SK-N-SH (cell line): ENCODE results near the gene CRYBG2. TPM values are rescaled to one million over a fixed set of nuclear protein-coding genes. Genes with fewer than 3 reads are reported as not detected.
"Not testable (repeated sequence)": the region's sequence is repeated elsewhere in the genome, so short reads cannot be mapped to it uniquely, and the experiment has no call there.

ENCODE experiments used
- CTCF ChIA-PET: fragments of 300-600, 350-600 bp; formaldehyde crosslinking; extraction: SDS; loops from one replicate; lab custom pipeline; 2021; lab: Yijun Ruan, JAX
- POLR2A ChIA-PET: fragments of 350-600 bp; sonication (Branson Sonifier 250); formaldehyde crosslinking; extraction: SDS; loops from one replicate; lab custom pipeline; 2020; ENCODE audit warnings: antibody characterized with exemption, inconsistent platforms; lab: Yijun Ruan, JAX
- DNase-seq: peaks from one replicate; pipeline ENCODE4 v3.0.0; 2012
- H2AFZ ChIP-seq: fragments of 200-600 bp; sonication (generic); 2 replicates; pipeline ENCODE4 v1.8.1; 2016; ENCODE audit warnings: antibody characterized with exemption, mild to moderate bottlenecking, low read depth
- H3F3A ChIP-seq: fragments of 200-600 bp; sonication (generic); replicated peaks from 2 replicates; pipeline ENCODE3; 2016; ENCODE audit warnings: antibody characterized with exemption, mild to moderate bottlenecking; ENCODE audit not compliant: insufficient read depth
- H3K27ac ChIP-seq, 2 experiments: fragments of 200-500 bp in 1 of 2; fragments of 200-600 bp in 1 of 2; sonication (Bioruptor generic) in 1 of 2; sonication (generic), shearing (Covaris generic) in 1 of 2; 2 replicates each; pipeline versions ENCODE4 v1.5.1 to v1.6.1; 2014 to 2016; ENCODE audit warnings: low read depth in 2 of 2, inconsistent platforms in 1 of 2, low read length in 1 of 2, mild to moderate bottlenecking in 1 of 2, mixed read lengths in 1 of 2
- H3K27me3 ChIP-seq: fragments of 200-600 bp; sonication (generic), shearing (Covaris generic); 2 replicates; pipeline ENCODE4 v1.6.1; 2016; ENCODE audit warnings: mixed run types; ENCODE audit not compliant: insufficient read depth
- H3K36me3 ChIP-seq, 2 experiments: fragments of 200-500 bp in 1 of 2; fragments of 200-600 bp in 1 of 2; sonication (Bioruptor generic) in 1 of 2; sonication (generic) in 1 of 2; replicated peaks in 1 of 2; 2 replicates each; pipeline versions ENCODE3 to v1.5.1; 2014 to 2016; ENCODE audit warnings: low read length in 1 of 2, mild to moderate bottlenecking in 1 of 2; ENCODE audit not compliant: insufficient read depth in 2 of 2, control insufficient read depth in 1 of 2
- H3K4me1 ChIP-seq, 2 experiments: fragments of 200-500 bp in 1 of 2; fragments of 200-600 bp in 1 of 2; sonication (Bioruptor generic) in 1 of 2; sonication (generic), shearing (Covaris generic) in 1 of 2; 2 replicates each; pipeline versions ENCODE4 v1.5.1 to v1.6.1; 2014 to 2016; ENCODE audit warnings: low read depth in 1 of 2, low read length in 1 of 2, mixed run types in 1 of 2; ENCODE audit not compliant: insufficient read depth in 2 of 2, control insufficient read depth in 1 of 2
- H3K4me2 ChIP-seq: fragments of 200-600 bp; sonication (generic), shearing (Covaris generic); 2 replicates; pipeline ENCODE4 v1.6.1; 2017; ENCODE audit warnings: mixed run types
- H3K4me3 ChIP-seq, 2 experiments: fragments of 200-500 bp in 1 of 2; fragments of 200-600 bp in 1 of 2; sonication (Bioruptor generic) in 1 of 2; sonication (generic), shearing (Covaris generic) in 1 of 2; 2 replicates each; pipeline versions ENCODE4 v1.5.1 to v1.8.1; 2014 to 2016; ENCODE audit warnings: low read depth in 2 of 2, inconsistent platforms in 1 of 2, low read length in 1 of 2, mild to moderate bottlenecking in 1 of 2, mixed read lengths in 1 of 2, moderate library complexity in 1 of 2
- H3K79me2 ChIP-seq: fragments of 200-600 bp; sonication (generic); 2 replicates; pipeline ENCODE4 v1.8.1; 2017; ENCODE audit warnings: mild to moderate bottlenecking; ENCODE audit not compliant: insufficient read depth
- H3K9ac ChIP-seq: fragments of 200-600 bp; sonication (generic); 2 replicates; pipeline ENCODE4 v1.6.1; 2017; ENCODE audit warnings: mixed run types
- H3K9me2 ChIP-seq: fragments of 200-600 bp; sonication (generic); 2 replicates; pipeline ENCODE4 v1.6.1; 2017; ENCODE audit warnings: mixed run types
- H3K9me3 ChIP-seq: fragments of 200-600 bp; sonication (generic); 2 replicates; pipeline ENCODE4 v1.6.1; 2017; ENCODE audit warnings: mixed run types, mild to moderate bottlenecking, moderate library complexity
- H4K20me1 ChIP-seq: fragments of 200-600 bp; sonication (generic); 2 replicates; pipeline ENCODE4 v1.6.1; 2017; ENCODE audit warnings: mild to moderate bottlenecking, mixed run types; ENCODE audit not compliant: insufficient read depth
- CTCF ChIP-seq: fragments of 200-600 bp; sonication (generic); IDR thresholded peaks from 2 replicates; pipeline ENCODE4 v1.6.1; 2017; ENCODE audit warnings: antibody characterized with exemption, mild to moderate bottlenecking, moderate library complexity
- EZH2phosphoT487 ChIP-seq: fragments of 200-600 bp; sonication (generic); IDR thresholded peaks from 2 replicates; pipeline ENCODE4 v1.6.1; 2017; ENCODE audit warnings: low read depth, mixed run types, mild to moderate bottlenecking, antibody characterized with exemption, moderate library complexity, borderline replicate concordance
- GATA2 ChIP-seq: sonication (generic); formaldehyde crosslinking; IDR thresholded peaks from 2 replicates; pipeline ENCODE4 v1.5.0; 2020; ENCODE audit warnings: mild to moderate bottlenecking, missing genetic modification reagents
- IRF3 ChIP-seq: fragments of 150-350 bp; IDR thresholded peaks from 2 replicates; pipeline ENCODE4 v1.6.1; 2016; ENCODE audit warnings: mild to moderate bottlenecking, low read depth, low read length
- MEF2A ChIP-seq: IDR thresholded peaks from 2 replicates; pipeline ENCODE4 v1.4.0; 2012; ENCODE audit warnings: low read depth, borderline replicate concordance
- NFIC ChIP-seq: IDR thresholded peaks from 2 replicates; pipeline ENCODE4 v1.4.0; 2012; ENCODE audit warnings: borderline replicate concordance
- NRF1 ChIP-seq: IDR thresholded peaks from 2 replicates; pipeline ENCODE4 v1.6.1; 2012; ENCODE audit warnings: low read depth, mild to moderate bottlenecking, low read length
- POLR2AphosphoS5 ChIP-seq: IDR thresholded peaks from 2 replicates; pipeline ENCODE4 v1.6.1; 2012; ENCODE audit warnings: low read depth, low read length
- RCOR1 ChIP-seq: fragments of 150-350 bp; IDR thresholded peaks from 2 replicates; pipeline ENCODE4 v1.6.1; 2017; ENCODE audit warnings: antibody characterized with exemption, low read length
- REST ChIP-seq: IDR thresholded peaks from 2 replicates; pipeline ENCODE4 v1.6.1; 2012; ENCODE audit warnings: mild to moderate bottlenecking, low read depth, low read length, moderate library complexity
- SIN3A ChIP-seq: IDR thresholded peaks from 2 replicates; pipeline ENCODE4 v1.6.1; 2012; ENCODE audit warnings: low read depth, mild to moderate bottlenecking, low read length, moderate library complexity, borderline replicate concordance
- TEAD4 ChIP-seq: IDR thresholded peaks from 2 replicates; pipeline ENCODE4 v1.4.0; 2012; ENCODE audit warnings: mild to moderate bottlenecking, borderline replicate concordance; ENCODE audit not compliant: insufficient read depth
- USF2 ChIP-seq: fragments of 150-350 bp; IDR thresholded peaks from 2 replicates; pipeline ENCODE4 v1.6.1; 2017; ENCODE audit warnings: antibody characterized with exemption, low read length, low read depth, borderline replicate concordance
- WGBS: methylation state at CpG from one replicate; pipeline ENCODE4 v1.1.6; 2017; ENCODE audit warnings: low lambda C conversion rate; 5-methylcytosine and 5-hydroxymethylcytosine counted together
- polyA plus RNA-seq, 3 experiments: library from polyadenylated mRNA; depleted of rRNA; stranded (reverse); fragments of >200 nt; gene quantifications; 2 replicates each; pipeline ENCODE4 v1.2.3, GENCODE V29; 2012

CRYBG2 gene
- polyA plus RNA-seq, 1 of the 3 experiments (the other 2 are of a cell fraction) = 0.08 TPM

GRCh38 chr1:26293911-26294463 lies 59.9 kb downstream of the CRYBG2 start:
- no peak for TF ChIP-seq EZH2phosphoT487
- no peak for TF ChIP-seq USF2
- TF ChIP-seq NFIC = no peak
- TF ChIP-seq NRF1 = no peak
- no peak for TF ChIP-seq IRF3
- TF ChIP-seq GATA2 (CRISPR knock-in tag) = no peak
- TF ChIP-seq RCOR1 = no peak
- TF ChIP-seq REST = no peak
- TF ChIP-seq MEF2A = no peak
- no peak for TF ChIP-seq TEAD4
- TF ChIP-seq POLR2AphosphoS5 = no peak
- no peak for TF ChIP-seq CTCF
- no peak for TF ChIP-seq SIN3A

GRCh38 chr1:26292735-26293134 lies 61.2 kb downstream of the CRYBG2 start:
- H3K27me3 ChIP-seq, H3K9me2 ChIP-seq, H3K9ac ChIP-seq, H3K36me3 ChIP-seq, H3F3A ChIP-seq, H3K4me3 ChIP-seq, H4K20me1 ChIP-seq, H2AFZ ChIP-seq, H3K27ac ChIP-seq, DNase-seq, H3K4me2 ChIP-seq, H3K9me3 ChIP-seq, H3K79me2 ChIP-seq, POLR2A ChIA-PET: not testable (repeated sequence)
- CTCF ChIA-PET = interaction anchor here (1.2 to 10.7 kb wide), 4 partner anchors 8 to 27 kb away, joined by 4 to 213 read pairs (median 8); partner anchors contain the start of genes CD52 and SH3BGRL3
- peaks cover 0 to 30% of the 10 kb centered on the region in 2 experiments; a peak in 1 of 4 replicates for H3K4me1 ChIP-seq
- 95% methylated on average over 5 of the region's 5 CpGs for WGBS

More at GRCh38 chr1:26293911-26294463, 59.9 kb downstream of the CRYBG2 start:
- Histone ChIP-seq H4K20me1 (no peaks in the 10 kb centered on the region), H3K27me3 (no peaks in the 10 kb centered on the region), H3K4me2 (no peak overlapping the region), H3K27ac (no peak overlapping the region), H3K9me3 (no peaks in the 10 kb centered on the region), H3K9ac (no peak overlapping the region), H3K79me2 (no peaks in the 10 kb centered on the region), H3K4me1 (peaks cover 0 to 23% of the 10 kb centered on the region in 2 experiments; a peak in 1 of 4 replicates), H2AFZ (no peak overlapping the region), H3K36me3 (no peaks in the 10 kb centered on the region), H3K9me2 (no peaks in the 10 kb centered on the region), H3F3A (no peaks in the 10 kb centered on the region), H3K4me3 (no peak overlapping the region)
- CTCF ChIA-PET = interaction anchor here (1.6 to 2.7 kb wide), 2 partner anchors 8 to 10 kb away, joined by 8 to 10 read pairs; no protein-coding TSS in a partner anchor
- no peak for DNase-seq
- WGBS = 75% methylated on average over 4 of the region's 11 CpGs
- POLR2A ChIA-PET = no interaction called here
